Colonic mucosa (tissue), 4 donors: ENCODE measurements around the gene SLC24A3. TPM values are rescaled to one million over a fixed set of nuclear protein-coding genes. Genes with fewer than 3 reads are reported as not detected.
"Not testable (repeated sequence)": the region's sequence is repeated elsewhere in the genome, so short reads cannot be mapped to it uniquely, and the experiment has no call there.

Source experiments
- DNase-seq: peaks from one replicate; pipeline ENCODE4 v3.0.0-alpha.2; 2020
- H3K27ac ChIP-seq: fragments of 200-600 bp; one replicate; pipeline ENCODE4 v1.8.0; 2021
- H3K27me3 ChIP-seq: fragments of 200-600 bp; one replicate; pipeline ENCODE4 v1.8.0; 2021
- H3K36me3 ChIP-seq: fragments of 200-600 bp; one replicate; pipeline ENCODE4 v1.8.0; 2021
- H3K4me1 ChIP-seq: fragments of 200-600 bp; one replicate; pipeline ENCODE4 v1.8.0; 2021; ENCODE audit warnings: mild to moderate bottlenecking
- H3K4me3 ChIP-seq: fragments of 200-600 bp; one replicate; pipeline ENCODE4 v1.8.0; 2021
- H3K9ac ChIP-seq, 2 donors: one replicate each; pipeline ENCODE4 v1.7.0; 2013; ENCODE audit warnings: control low read depth in 2 of 2, low read depth in 2 of 2, low read length in 2 of 2
- H3K9me3 ChIP-seq: fragments of 200-600 bp; one replicate; pipeline ENCODE4 v1.8.0; 2021
- intact Hi-C: fragments of 100-400 bp; cut with DNase I; formaldehyde crosslinking; loops from one replicate; pipeline ENCODE4 v1.14.1; 2022
- total RNA-seq, 2 donors: library from RNA; stranded (reverse); fragmentation: NEBNext Ultra II Directional in 1 of 2; extraction: Animal tissue kit (Norgen Biotek cat#: 25700) in 1 of 2; gene quantifications; one replicate each; pipeline ENCODE4 v1.2.1, GENCODE V29; 2021
- TF ChIP-seq, protein P1 (sequence below): fragments of 200-600 bp; IDR thresholded peaks from one replicate; pipeline ENCODE4 v1.8.0; 2022; ENCODE audit warnings: antibody characterized with exemption, mild to moderate bottlenecking
- donor health status: healthy.
- donor health status: DM: no; HTN: no; CAD: no.
- donor health status: DM: no; HTN: no; CAD: no.

Gene SLC24A3
- total RNA-seq, 2 donors from 2014 or later, result 3.6 to 6.6 TPM

DNA sequence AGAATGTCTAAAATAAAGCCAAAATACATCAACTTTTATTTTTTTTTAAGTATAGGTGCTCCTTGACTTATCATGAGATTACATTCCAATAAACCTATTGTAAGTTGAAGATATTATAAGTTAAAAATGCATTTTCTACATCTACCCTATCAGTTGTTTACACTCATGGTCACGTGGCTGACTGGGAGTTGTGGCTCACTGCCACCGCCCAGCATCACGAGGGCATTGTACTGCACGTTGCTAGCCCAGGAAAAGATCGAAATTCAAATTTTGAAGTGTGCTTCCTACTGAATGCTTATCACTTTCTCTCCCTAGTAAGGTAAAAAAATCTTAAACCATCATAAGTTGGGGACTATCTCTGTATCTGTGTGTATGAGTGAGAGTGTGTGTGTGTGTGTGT is 419.0 kb downstream of the SLC24A3 start:
- Histone ChIP-seq H3K36me3 (no peaks in the 10 kb centered on the region), H3K27me3 (no peaks in the 10 kb centered on the region), H3K9me3 (no peaks in the 10 kb centered on the region), H3K27ac (no peak overlapping the region), H3K4me3 (no peak overlapping the region), H3K9ac (no peak overlapping the region), H3K4me1 (no peaks in the 10 kb centered on the region)
- peak; percentile 44 for DNase-seq
- intact Hi-C loops, result no loop called here
- TF ChIP-seq, protein P1, sequence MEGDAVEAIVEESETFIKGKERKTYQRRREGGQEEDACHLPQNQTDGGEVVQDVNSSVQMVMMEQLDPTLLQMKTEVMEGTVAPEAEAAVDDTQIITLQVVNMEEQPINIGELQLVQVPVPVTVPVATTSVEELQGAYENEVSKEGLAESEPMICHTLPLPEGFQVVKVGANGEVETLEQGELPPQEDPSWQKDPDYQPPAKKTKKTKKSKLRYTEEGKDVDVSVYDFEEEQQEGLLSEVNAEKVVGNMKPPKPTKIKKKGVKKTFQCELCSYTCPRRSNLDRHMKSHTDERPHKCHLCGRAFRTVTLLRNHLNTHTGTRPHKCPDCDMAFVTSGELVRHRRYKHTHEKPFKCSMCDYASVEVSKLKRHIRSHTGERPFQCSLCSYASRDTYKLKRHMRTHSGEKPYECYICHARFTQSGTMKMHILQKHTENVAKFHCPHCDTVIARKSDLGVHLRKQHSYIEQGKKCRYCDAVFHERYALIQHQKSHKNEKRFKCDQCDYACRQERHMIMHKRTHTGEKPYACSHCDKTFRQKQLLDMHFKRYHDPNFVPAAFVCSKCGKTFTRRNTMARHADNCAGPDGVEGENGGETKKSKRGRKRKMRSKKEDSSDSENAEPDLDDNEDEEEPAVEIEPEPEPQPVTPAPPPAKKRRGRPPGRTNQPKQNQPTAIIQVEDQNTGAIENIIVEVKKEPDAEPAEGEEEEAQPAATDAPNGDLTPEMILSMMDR, result no peak

DNA sequence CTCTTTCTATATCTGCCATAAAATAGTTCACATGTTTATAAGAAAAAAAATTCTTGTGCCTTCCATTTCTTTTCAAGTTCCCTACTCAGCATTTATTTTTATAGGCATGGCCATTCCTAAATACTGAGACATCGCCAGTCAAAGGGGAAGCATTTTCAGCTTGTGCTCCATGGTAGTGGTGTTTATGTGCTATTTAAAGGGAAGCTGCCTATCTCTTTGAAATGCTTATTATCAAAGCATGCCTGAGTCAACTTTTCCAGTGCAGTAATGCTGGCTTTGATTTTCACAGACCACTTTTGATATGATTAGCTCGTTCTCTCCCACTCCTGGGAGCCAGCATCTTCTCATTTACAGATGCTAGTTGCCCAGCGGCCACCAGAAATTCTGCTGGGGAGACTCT is 421.5 kb downstream of the SLC24A3 start:
- intact Hi-C loops, result no loop called here
- H3K9ac ChIP-seq, result no peak overlapping the region
- no peak for DNase-seq
- TF ChIP-seq, protein P1, result no peak
- no peak overlapping the region for H3K4me3 ChIP-seq
- no peak overlapping the region for H3K27ac ChIP-seq
- no peaks in the 10 kb centered on the region for H3K36me3 ChIP-seq
- no peaks in the 10 kb centered on the region for H3K9me3 ChIP-seq
- H3K4me1 ChIP-seq, result no peaks in the 10 kb centered on the region
- no peaks in the 10 kb centered on the region for H3K27me3 ChIP-seq

DNA sequence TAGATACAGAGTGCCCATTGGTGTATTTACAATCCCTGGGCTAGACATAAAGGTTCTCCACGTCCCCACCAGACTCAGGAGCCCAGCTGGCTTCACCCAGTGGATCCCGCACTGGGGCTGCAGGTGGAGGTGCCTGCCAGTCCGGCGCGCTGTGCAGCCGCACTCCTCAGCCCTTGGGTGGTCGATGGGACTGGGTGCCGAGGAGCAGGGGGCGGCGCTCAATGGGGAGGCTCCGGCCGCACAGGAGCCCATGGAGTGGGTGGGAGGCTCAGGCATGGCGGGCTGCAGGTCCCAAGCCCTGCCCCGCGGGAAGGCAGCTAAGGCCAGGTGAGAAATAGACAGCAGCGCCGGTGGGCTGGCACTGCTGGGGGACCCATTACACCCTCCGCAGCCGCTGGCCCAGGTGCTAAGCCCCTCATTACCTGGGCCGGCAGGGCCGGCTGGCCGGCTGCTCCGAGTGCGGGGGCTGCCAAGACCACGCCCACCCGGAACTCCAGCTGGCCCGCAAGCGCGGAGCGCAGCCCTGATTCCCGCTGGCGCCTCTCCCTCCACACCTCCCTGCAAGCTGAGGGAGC is 427.1 kb downstream of the SLC24A3 start:
- intact Hi-C loops, H3K27me3 ChIP-seq, H3K9me3 ChIP-seq, DNase-seq, H3K4me1 ChIP-seq, H3K36me3 ChIP-seq, H3K4me3 ChIP-seq, H3K27ac ChIP-seq, H3K9ac ChIP-seq: not testable (repeated sequence)

DNA sequence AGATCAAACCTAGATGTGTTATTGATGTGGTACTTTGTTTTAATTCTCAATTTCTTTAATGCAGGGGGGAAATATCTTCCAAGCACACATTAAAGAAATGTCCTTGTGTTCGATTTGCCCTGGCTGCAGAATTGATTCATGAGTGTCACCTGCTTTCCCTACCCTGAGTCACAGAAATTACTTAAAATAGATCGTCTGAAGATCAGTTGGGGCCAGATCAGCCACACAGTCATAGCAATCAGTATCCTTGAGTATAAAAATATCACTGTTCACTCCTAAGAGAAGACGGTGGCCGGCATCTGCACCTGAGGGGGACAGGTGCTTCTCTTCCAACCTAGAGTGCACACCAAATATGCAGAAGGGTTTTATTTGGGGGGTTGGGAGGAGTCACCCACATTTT is 430.4 kb downstream of the SLC24A3 start:
- Histone ChIP-seq H3K4me3 (no peak overlapping the region), H3K4me1 (no peaks in the 10 kb centered on the region), H3K27ac (no peak overlapping the region), H3K36me3 (no peaks in the 10 kb centered on the region), H3K27me3 (no peaks in the 10 kb centered on the region), H3K9ac (no peak overlapping the region), H3K9me3 (no peaks in the 10 kb centered on the region)
- DNase-seq, result no peak
- TF ChIP-seq, protein P1, result no peak
- intact Hi-C loops, result no loop called here

DNA sequence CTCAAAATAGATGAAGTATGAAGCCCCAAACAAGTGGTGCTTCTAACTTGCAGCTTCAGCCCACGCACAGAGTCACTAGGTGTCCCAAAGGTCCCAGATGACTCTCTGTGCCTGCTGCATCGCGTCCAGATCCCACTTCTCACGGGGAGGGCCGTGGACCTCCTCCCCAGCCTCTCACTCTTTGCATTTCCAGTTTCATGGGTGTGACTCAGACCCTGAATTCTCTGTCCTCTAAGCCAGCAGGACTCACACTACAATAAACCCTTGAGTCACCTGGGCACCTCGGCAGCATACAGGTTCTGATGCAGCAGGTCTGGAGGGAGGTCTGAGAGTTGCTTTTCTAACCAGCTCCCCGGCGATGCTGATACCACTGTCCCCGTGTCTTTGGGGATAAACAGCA is 431.6 kb downstream of the SLC24A3 start:
- Histone ChIP-seq H3K9ac (no peak overlapping the region), H3K4me3 (no peak overlapping the region), H3K27me3 (no peaks in the 10 kb centered on the region), H3K27ac (no peak overlapping the region), H3K36me3 (no peaks in the 10 kb centered on the region), H3K9me3 (no peaks in the 10 kb centered on the region), H3K4me1 (no peaks in the 10 kb centered on the region)
- TF ChIP-seq, protein P1, result no peak
- DNase-seq, result no peak
- intact Hi-C loops, result no loop called here

DNA sequence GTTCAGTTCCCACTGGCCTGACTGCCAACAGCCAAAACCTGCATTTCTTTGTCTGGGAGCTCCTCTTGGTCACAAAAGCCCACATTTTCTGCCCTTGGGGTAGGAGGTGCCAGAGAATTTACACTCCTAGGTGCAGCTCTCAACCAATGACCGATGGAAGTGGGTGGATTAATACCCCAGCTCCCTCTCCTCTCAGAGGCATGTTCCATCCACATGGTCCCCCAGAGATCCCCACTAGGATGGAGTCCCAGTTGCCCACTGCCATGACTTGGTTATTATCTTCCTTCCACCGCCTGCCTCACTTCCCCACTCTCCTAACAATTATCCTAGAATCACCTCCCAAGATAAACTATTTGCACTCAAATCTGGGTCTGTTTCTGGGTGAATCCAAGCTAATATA is 434.5 kb downstream of the SLC24A3 start:
- TF ChIP-seq, protein P1, result no peak
- intact Hi-C loops, result no loop called here
- no peaks in the 10 kb centered on the region for H3K27me3 ChIP-seq
- DNase-seq, result no peak
- no peak overlapping the region for H3K27ac ChIP-seq
- no peak overlapping the region for H3K4me3 ChIP-seq
- no peaks in the 10 kb centered on the region for H3K9me3 ChIP-seq
- H3K4me1 ChIP-seq, result no peaks in the 10 kb centered on the region
- H3K9ac ChIP-seq, result no peak overlapping the region
- no peaks in the 10 kb centered on the region for H3K36me3 ChIP-seq
